Measurements from ENCODE around the gene MOB2.

- TF ChIP-seq CTCF (IDR thresholded peaks at IDR 0.05 in 2 of 3, conservative IDR thresholded peaks at IDR 0.05 in 1 of 3; ENCODE audit: insufficient read depth in 2 of 3, low read depth in 1 of 3, low read length in 3 of 3) (no peak), ZSCAN29 (IDR thresholded peaks at IDR 0.05) (no peak), NCOA2 (IDR thresholded peaks at IDR 0.05; ENCODE audit: partially characterized antibody in 2 of 2) (no peak), PHB2 (IDR thresholded peaks at IDR 0.05; ENCODE audit: low read depth) (no peak)
Measured at GRCh38 chr11:1484061-1484671, 2.4 kb downstream of the MOB2 start.
